OCI-LY3 (cell line): ENCODE data around the gene AHCYL1.

ENCODE experiments used
- EZH2phosphoT487 ChIP-seq: fragments of 200-600 bp; shearing (Covaris generic); IDR thresholded peaks from 2 replicates; pipeline ENCODE4 v1.6.1; 2018; ENCODE audit warnings: antibody characterized with exemption, mixed run types, low read depth
- TF ChIP-seq, protein P1 (sequence below): fragments of 200-600, 300-600 bp; sonication (generic); IDR thresholded peaks from 2 replicates; pipeline ENCODE4 v1.5.1; 2014; ENCODE audit warnings: antibody characterized with exemption, low read length, low read depth

DNA sequence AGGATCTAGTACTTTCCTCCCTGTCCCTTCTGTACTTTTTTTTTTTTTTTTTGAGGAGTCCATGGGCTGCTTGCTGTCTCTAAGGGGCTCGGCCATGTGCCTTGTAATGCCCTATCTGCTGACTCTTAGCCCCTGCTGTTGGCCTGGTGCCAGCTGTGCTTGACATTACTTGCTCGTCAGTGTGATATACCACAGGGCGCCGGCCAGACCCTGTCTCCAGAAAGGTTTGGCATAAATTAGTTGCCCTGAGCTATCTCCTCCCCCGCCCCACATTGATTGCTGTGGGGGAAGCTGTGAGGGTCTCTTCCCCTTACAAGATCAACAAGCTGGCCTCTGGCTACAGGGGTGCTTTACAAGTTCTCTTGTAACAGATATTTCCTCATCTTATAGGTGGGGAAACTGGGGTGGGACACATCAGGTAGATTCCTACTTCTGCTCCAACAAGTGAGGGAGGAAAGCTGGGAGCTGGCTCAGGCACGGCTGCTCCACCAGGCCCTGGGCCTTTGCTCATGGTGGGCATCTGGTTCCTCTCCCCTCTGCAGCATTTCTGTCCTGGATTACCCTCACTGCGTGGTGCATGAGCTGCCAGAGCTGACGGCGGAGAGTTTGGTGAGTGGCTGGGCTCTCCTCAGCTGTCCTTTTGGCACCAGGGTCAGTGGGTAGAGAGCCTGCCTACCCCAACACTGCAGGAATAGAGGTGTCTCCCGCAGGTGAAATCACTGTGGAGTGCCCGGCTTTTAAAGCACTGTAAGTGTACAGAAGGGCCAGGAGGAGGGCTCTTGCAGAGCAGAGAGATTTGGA lies 65.4 kb downstream of the AHCYL1 start:
- TF ChIP-seq, protein P1, sequence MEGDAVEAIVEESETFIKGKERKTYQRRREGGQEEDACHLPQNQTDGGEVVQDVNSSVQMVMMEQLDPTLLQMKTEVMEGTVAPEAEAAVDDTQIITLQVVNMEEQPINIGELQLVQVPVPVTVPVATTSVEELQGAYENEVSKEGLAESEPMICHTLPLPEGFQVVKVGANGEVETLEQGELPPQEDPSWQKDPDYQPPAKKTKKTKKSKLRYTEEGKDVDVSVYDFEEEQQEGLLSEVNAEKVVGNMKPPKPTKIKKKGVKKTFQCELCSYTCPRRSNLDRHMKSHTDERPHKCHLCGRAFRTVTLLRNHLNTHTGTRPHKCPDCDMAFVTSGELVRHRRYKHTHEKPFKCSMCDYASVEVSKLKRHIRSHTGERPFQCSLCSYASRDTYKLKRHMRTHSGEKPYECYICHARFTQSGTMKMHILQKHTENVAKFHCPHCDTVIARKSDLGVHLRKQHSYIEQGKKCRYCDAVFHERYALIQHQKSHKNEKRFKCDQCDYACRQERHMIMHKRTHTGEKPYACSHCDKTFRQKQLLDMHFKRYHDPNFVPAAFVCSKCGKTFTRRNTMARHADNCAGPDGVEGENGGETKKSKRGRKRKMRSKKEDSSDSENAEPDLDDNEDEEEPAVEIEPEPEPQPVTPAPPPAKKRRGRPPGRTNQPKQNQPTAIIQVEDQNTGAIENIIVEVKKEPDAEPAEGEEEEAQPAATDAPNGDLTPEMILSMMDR = no peak
- TF ChIP-seq EZH2phosphoT487 = no peak
